Measurements from ENCODE around the gene RABL2A.
"Not testable (repeated sequence)": the region's sequence is repeated elsewhere in the genome, so short reads cannot be mapped to it uniquely, and the experiment has no call there.

- TF ChIP-seq, protein P1, sequence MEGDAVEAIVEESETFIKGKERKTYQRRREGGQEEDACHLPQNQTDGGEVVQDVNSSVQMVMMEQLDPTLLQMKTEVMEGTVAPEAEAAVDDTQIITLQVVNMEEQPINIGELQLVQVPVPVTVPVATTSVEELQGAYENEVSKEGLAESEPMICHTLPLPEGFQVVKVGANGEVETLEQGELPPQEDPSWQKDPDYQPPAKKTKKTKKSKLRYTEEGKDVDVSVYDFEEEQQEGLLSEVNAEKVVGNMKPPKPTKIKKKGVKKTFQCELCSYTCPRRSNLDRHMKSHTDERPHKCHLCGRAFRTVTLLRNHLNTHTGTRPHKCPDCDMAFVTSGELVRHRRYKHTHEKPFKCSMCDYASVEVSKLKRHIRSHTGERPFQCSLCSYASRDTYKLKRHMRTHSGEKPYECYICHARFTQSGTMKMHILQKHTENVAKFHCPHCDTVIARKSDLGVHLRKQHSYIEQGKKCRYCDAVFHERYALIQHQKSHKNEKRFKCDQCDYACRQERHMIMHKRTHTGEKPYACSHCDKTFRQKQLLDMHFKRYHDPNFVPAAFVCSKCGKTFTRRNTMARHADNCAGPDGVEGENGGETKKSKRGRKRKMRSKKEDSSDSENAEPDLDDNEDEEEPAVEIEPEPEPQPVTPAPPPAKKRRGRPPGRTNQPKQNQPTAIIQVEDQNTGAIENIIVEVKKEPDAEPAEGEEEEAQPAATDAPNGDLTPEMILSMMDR (IDR thresholded peaks at IDR 0.05): not testable (repeated sequence)
- not testable (repeated sequence) for TF ChIP-seq EP300, POLR2A (IDR thresholded peaks at IDR 0.05)
Observed at GRCh38 chr2:113602040-113602769, 24.9 kb upstream of the RABL2A start.

Measured in ovary (tissue), 3 donors.